Ovary (tissue), 3 donors: ENCODE data around the gene STK39.

ENCODE experiments used
- CTCF ChIP-seq, 3 donors: fragments of 450-650 bp in 2 of 3; fragments of 200-600 bp in 1 of 3; IDR thresholded peaks; one replicate each; pipeline versions ENCODE4 v1.5.1 to v1.8.0; 2016 to 2022; ENCODE audit warnings: antibody characterized with exemption in 3 of 3, mild to moderate bottlenecking in 1 of 3
- EP300 ChIP-seq: sonication (generic); formaldehyde crosslinking; IDR thresholded peaks from one replicate; pipeline ENCODE4 v1.6.1; 2017; ENCODE audit warnings: antibody characterized with exemption
- POLR2A ChIP-seq: fragments of 450-650 bp; IDR thresholded peaks from one replicate; pipeline ENCODE4 v1.6.1; 2017; ENCODE audit warnings: antibody characterized with exemption, mild to moderate bottlenecking, moderate library complexity
- donor health status: DM: no; HTN: no; CAD: no.

GRCh38 chr2:168135630-168136029 is 111.8 kb downstream of the STK39 start:
- TF ChIP-seq CTCF (IDR thresholded peaks at IDR 0.05) = no peak
- TF ChIP-seq POLR2A = no peak
- TF ChIP-seq EP300 = no peak
